CD14-positive monocyte (primary cell): Measurements from ENCODE around the gene ALDOC. TPM values are rescaled to one million over a fixed set of nuclear protein-coding genes. Genes with fewer than 3 reads are reported as not detected.

Experiments
- DNase-seq, 3 donors: peaks; one replicate each; pipeline ENCODE4 v3.0.0-alpha.2; 2011 to 2022
- H2AFZ ChIP-seq: 2 replicates; pipeline ENCODE4 v1.6.0; 2012; ENCODE audit warnings: mild to moderate bottlenecking, low read depth, low read length, inconsistent platforms; ENCODE audit not compliant: insufficient read depth, poor library complexity, severe bottlenecking
- H3K27ac ChIP-seq, 2 donors: 1 replicate in 1 of 2; 2 replicates in 1 of 2; pipeline ENCODE4 v1.5.1; 2012 to 2013; ENCODE audit warnings: low read length in 2 of 2, control low read depth in 1 of 2, inconsistent platforms in 1 of 2, low read depth in 1 of 2, mild to moderate bottlenecking in 1 of 2
- H3K27me3 ChIP-seq, 2 donors: one replicate each; pipeline versions ENCODE4 v1.6.0 to v1.6.1; 2011 to 2013; ENCODE audit warnings: low read length in 2 of 2; ENCODE audit not compliant: control insufficient read depth in 2 of 2, insufficient read depth in 2 of 2
- H3K36me3 ChIP-seq, 2 donors: replicated peaks in 1 of 2; 1 replicate in 1 of 2; 2 replicates in 1 of 2; pipeline versions ENCODE4 v1.5.1 to v1.6.1; 2012 to 2013; ENCODE audit warnings: low read length in 2 of 2, control low read depth in 1 of 2, inconsistent platforms in 1 of 2, mild to moderate bottlenecking in 1 of 2; ENCODE audit not compliant: insufficient read depth in 2 of 2, control insufficient read depth in 1 of 2
- H3K4me1 ChIP-seq, 2 donors: 1 replicate in 1 of 2; 2 replicates in 1 of 2; pipeline versions ENCODE4 v1.5.1 to v1.6.1; 2012 to 2013; ENCODE audit warnings: low read length in 2 of 2, control low read depth in 1 of 2, inconsistent platforms in 1 of 2, mild to moderate bottlenecking in 1 of 2, moderate library complexity in 1 of 2; ENCODE audit not compliant: insufficient read depth in 2 of 2, control insufficient read depth in 1 of 2
- H3K4me2 ChIP-seq: replicated peaks from 2 replicates; pipeline ENCODE3; 2012; ENCODE audit warnings: low read length, moderate library complexity, mild to moderate bottlenecking; ENCODE audit not compliant: poor library complexity, severe bottlenecking; ENCODE audit errors: extremely low read depth
- H3K4me3 ChIP-seq, 3 experiments: fragments of 200-600 bp in 1 of 3; sonication (generic) in 1 of 3; replicated peaks in 1 of 3; 1 replicate in 2 of 3; 2 replicates in 1 of 3; pipeline ENCODE4 v1.5.1; 2011 to 2013; ENCODE audit warnings: low read length in 3 of 3, mild to moderate bottlenecking in 3 of 3, control low read depth in 2 of 3, low read depth in 2 of 3, inconsistent platforms in 1 of 3, moderate library complexity in 1 of 3
- H3K79me2 ChIP-seq: 2 replicates; pipeline ENCODE4 v1.6.0; 2012; ENCODE audit warnings: mild to moderate bottlenecking, control low read depth, inconsistent platforms, low read length, moderate library complexity; ENCODE audit not compliant: insufficient read depth
- H3K9ac ChIP-seq: 2 replicates; pipeline ENCODE4 v1.6.0; 2017; ENCODE audit warnings: low read length, mild to moderate bottlenecking; ENCODE audit not compliant: insufficient read depth, poor library complexity, severe bottlenecking
- H3K9me3 ChIP-seq, 2 donors: replicated peaks in 1 of 2; 1 replicate in 1 of 2; 2 replicates in 1 of 2; pipeline versions ENCODE4 v1.5.1 to v1.6.1; 2012 to 2013; ENCODE audit warnings: low read length in 2 of 2, control low read depth in 1 of 2; ENCODE audit not compliant: control insufficient read depth in 1 of 2, insufficient read depth in 1 of 2
- H4K20me1 ChIP-seq: 2 replicates; pipeline ENCODE4 v1.6.0; 2012; ENCODE audit warnings: mild to moderate bottlenecking, low read length, control low read depth, moderate library complexity; ENCODE audit not compliant: insufficient read depth
- H3K27ac Mint-ChIP-seq, 7 donors: one replicate each; pipeline ENCODE4 v1.8.0; 2020; ENCODE audit warnings: mild to moderate bottlenecking in 7 of 7, mixed read lengths in 7 of 7, moderate library complexity in 6 of 7, inconsistent platforms in 2 of 7
- H3K27me3 Mint-ChIP-seq, 3 donors: one replicate each; pipeline ENCODE4 v1.8.0; 2021 to 2022; ENCODE audit warnings: low read depth in 3 of 3, mild to moderate bottlenecking in 3 of 3, mixed read lengths in 3 of 3, moderate library complexity in 3 of 3, inconsistent platforms in 1 of 3
- H3K36me3 Mint-ChIP-seq, 2 donors: one replicate each; pipeline ENCODE4 v1.8.0; 2020; ENCODE audit warnings: mixed read lengths in 2 of 2, inconsistent platforms in 1 of 2, mild to moderate bottlenecking in 1 of 2
- H3K4me1 Mint-ChIP-seq: one replicate; pipeline ENCODE4 v1.8.0; 2020; ENCODE audit warnings: mild to moderate bottlenecking, mixed read lengths
- H3K4me3 Mint-ChIP-seq, 2 donors: one replicate each; pipeline ENCODE4 v1.8.0; 2020; ENCODE audit warnings: mild to moderate bottlenecking in 2 of 2, mixed read lengths in 2 of 2, moderate library complexity in 1 of 2
- H3K9me3 Mint-ChIP-seq, 7 donors: one replicate each; pipeline ENCODE4 v1.8.0; 2020 to 2022; ENCODE audit warnings: mixed read lengths in 7 of 7, mild to moderate bottlenecking in 6 of 7, moderate library complexity in 6 of 7, inconsistent platforms in 2 of 7
- CTCF ChIP-seq: fragments of 200-600 bp; IDR thresholded peaks from one replicate; pipeline ENCODE4 v1.8.0; 2022; ENCODE audit warnings: antibody characterized with exemption, mild to moderate bottlenecking
- WGBS: methylation state at CpG from one replicate; pipeline ENCODE4 v1.1.5; 2013; ENCODE audit warnings: missing lambda C conversion rate; ENCODE audit not compliant: insufficient coverage; 5-methylcytosine and 5-hydroxymethylcytosine counted together
- intact Hi-C, 2 donors: fragments of 100-400 bp; cut with micrococcal nuclease; formaldehyde crosslinking; loops; one replicate each; pipeline versions ENCODE4 v1.15.0 to v1.15.1; 2023
- polyA plus RNA-seq, 3 donors: library from polyadenylated mRNA; depleted of rRNA in 1 of 3; unstranded in 2 of 3; stranded (reverse) in 1 of 3; fragments of 300-500 nt in 2 of 3; fragments of >200 nt in 1 of 3; fragmentation: Illumina TruSeq in 2 of 3; gene quantifications; 1 replicate in 2 of 3; 2 replicates in 1 of 3; pipeline ENCODE4 v1.2.3, GENCODE V29; 2012 to 2021

Gene ALDOC
- polyA plus RNA-seq, 3 donors = 7.1 to 10.6 (median 9.8) TPM

DNA sequence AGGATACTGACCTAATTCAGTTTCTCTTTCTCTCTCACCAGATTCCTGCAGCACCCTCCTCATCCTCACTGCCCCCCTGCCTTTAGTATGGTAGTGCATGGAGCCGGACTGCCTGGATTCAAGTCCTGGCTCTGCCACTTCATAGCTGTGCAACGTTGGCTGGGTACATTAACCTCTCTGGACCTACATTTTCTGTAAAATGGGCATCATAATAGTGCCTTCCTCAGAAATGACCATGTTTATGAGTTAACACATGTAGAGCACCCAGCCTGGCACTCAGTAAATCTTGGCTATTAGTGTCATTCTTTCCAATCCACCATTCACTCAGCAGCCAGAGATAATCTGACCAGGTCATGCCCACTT, 31.6 kb downstream of the ALDOC start:
- Histone ChIP-seq H3K27ac (no peak overlapping the region), H3K9ac (no peak overlapping the region), H3K36me3 (peaks cover 8 to 16% of the 10 kb centered on the region in 2 donors), H3K4me2 (no peak overlapping the region), H3K27me3 (no peaks in the 10 kb centered on the region), H2AFZ (no peak overlapping the region), H3K4me1 (peaks cover 34 to 35% of the 10 kb centered on the region in 2 donors), H3K9me3 (no peaks in the 10 kb centered on the region), H3K79me2 (peaks cover 10% of the 10 kb centered on the region), H4K20me1 (peaks cover 17% of the 10 kb centered on the region), H3K4me3 (no peak overlapping the region)
- H3K27me3 Mint-ChIP-seq = peaks cover 0 to 8% (median 2%) of the 10 kb centered on the region in 3 donors
- intact Hi-C loops = loop anchor here in 1 of 2 donors (2.0 kb wide), 1 partner anchor 50 kb away; no protein-coding TSS in a partner anchor
- no peak for DNase-seq
- no peak overlapping the region for H3K4me3 Mint-ChIP-seq
- H3K27ac Mint-ChIP-seq = peak overlapping the region in 1 of 7 donors; percentile 9
- WGBS = 94% methylated on average over 2 of the region's 2 CpGs
- TF ChIP-seq CTCF = no peak
- peaks cover 31% of the 10 kb centered on the region for H3K4me1 Mint-ChIP-seq
- no peaks in the 10 kb centered on the region for H3K9me3 Mint-ChIP-seq
- H3K36me3 Mint-ChIP-seq = peaks cover 15 to 23% of the 10 kb centered on the region in 2 donors

DNA sequence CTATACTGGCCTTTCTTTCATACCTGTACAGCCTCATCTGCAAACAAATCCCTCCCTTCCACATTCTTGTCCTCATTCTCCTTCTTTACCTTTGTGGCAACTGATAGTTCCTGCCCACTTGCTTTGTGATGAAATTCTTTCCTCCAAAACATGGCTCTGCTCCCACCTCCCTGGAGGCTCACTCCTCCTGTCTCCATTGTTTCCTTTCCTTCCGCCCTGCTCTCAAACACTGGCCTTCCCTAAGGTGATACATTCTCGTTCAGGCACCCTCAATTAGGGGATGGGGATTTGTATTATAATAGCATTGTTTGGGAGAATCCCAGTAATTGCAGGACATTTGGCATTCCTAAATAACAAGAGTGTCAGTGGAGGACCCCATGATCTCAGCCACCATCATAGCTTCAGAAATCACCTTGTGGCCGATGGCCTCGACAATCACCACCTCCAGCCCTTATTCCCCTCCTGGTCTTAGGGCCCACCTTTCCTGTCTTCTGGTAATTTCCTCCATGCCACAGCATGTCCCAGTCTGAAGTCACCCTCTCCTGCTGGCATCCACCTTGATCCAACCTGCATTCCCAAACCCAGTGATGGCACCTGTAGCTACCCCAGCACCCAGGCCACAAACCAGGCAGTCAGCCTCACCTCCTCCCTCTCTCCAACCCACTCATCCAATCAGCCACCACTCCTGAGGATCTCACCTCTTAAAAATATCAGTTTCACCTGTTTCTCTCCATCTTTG, 32.1 kb downstream of the ALDOC start:
- 100% methylated on average over 2 of the region's 4 CpGs for WGBS
- Histone ChIP-seq H3K27me3 (no peaks in the 10 kb centered on the region), H3K27ac (no peak overlapping the region), H3K9me3 (no peaks in the 10 kb centered on the region), H2AFZ (no peak overlapping the region), H3K36me3 (peaks cover 8 to 16% of the 10 kb centered on the region in 2 donors), H3K79me2 (peaks cover 9% of the 10 kb centered on the region), H4K20me1 (peaks cover 14% of the 10 kb centered on the region), H3K4me3 (no peak overlapping the region), H3K4me2 (no peak overlapping the region), H3K9ac (no peak overlapping the region), H3K4me1 (peaks cover 29 to 30% of the 10 kb centered on the region in 2 donors)
- peaks cover 15 to 23% of the 10 kb centered on the region in 2 donors for H3K36me3 Mint-ChIP-seq
- no peak for DNase-seq
- H3K9me3 Mint-ChIP-seq = no peaks in the 10 kb centered on the region
- peaks cover 0 to 8% (median 2%) of the 10 kb centered on the region in 3 donors for H3K27me3 Mint-ChIP-seq
- H3K4me1 Mint-ChIP-seq = peaks cover 26% of the 10 kb centered on the region
- H3K27ac Mint-ChIP-seq = peak overlapping the region in 1 of 7 donors; percentile 9
- intact Hi-C loops = loop anchor here in 1 of 2 donors (2.0 kb wide), 1 partner anchor 50 kb away; no protein-coding TSS in a partner anchor
- no peak for TF ChIP-seq CTCF
- H3K4me3 Mint-ChIP-seq = no peak overlapping the region
